CD14-positive monocyte (primary cell): ENCODE measurements around the gene PDE11A. TPM values are rescaled to one million over a fixed set of nuclear protein-coding genes. Genes with fewer than 3 reads are reported as not detected.

Experiments used
- DNase-seq, 3 donors: peaks; one replicate each; pipeline ENCODE4 v3.0.0-alpha.2; 2011 to 2022
- H2AFZ ChIP-seq: 2 replicates; pipeline ENCODE4 v1.6.0; 2012; ENCODE audit warnings: mild to moderate bottlenecking, low read depth, low read length, inconsistent platforms; ENCODE audit not compliant: insufficient read depth, poor library complexity, severe bottlenecking
- H3K27ac ChIP-seq, 2 donors: 1 replicate in 1 of 2; 2 replicates in 1 of 2; pipeline ENCODE4 v1.5.1; 2012 to 2013; ENCODE audit warnings: low read length in 2 of 2, control low read depth in 1 of 2, inconsistent platforms in 1 of 2, low read depth in 1 of 2, mild to moderate bottlenecking in 1 of 2
- H3K27me3 ChIP-seq, 2 donors: one replicate each; pipeline versions ENCODE4 v1.6.0 to v1.6.1; 2011 to 2013; ENCODE audit warnings: low read length in 2 of 2; ENCODE audit not compliant: control insufficient read depth in 2 of 2, insufficient read depth in 2 of 2
- H3K36me3 ChIP-seq, 2 donors: replicated peaks in 1 of 2; 1 replicate in 1 of 2; 2 replicates in 1 of 2; pipeline versions ENCODE4 v1.5.1 to v1.6.1; 2012 to 2013; ENCODE audit warnings: low read length in 2 of 2, control low read depth in 1 of 2, inconsistent platforms in 1 of 2, mild to moderate bottlenecking in 1 of 2; ENCODE audit not compliant: insufficient read depth in 2 of 2, control insufficient read depth in 1 of 2
- H3K4me1 ChIP-seq, 2 donors: 1 replicate in 1 of 2; 2 replicates in 1 of 2; pipeline versions ENCODE4 v1.5.1 to v1.6.1; 2012 to 2013; ENCODE audit warnings: low read length in 2 of 2, control low read depth in 1 of 2, inconsistent platforms in 1 of 2, mild to moderate bottlenecking in 1 of 2, moderate library complexity in 1 of 2; ENCODE audit not compliant: insufficient read depth in 2 of 2, control insufficient read depth in 1 of 2
- H3K4me2 ChIP-seq: replicated peaks from 2 replicates; pipeline ENCODE3; 2012; ENCODE audit warnings: low read length, moderate library complexity, mild to moderate bottlenecking; ENCODE audit not compliant: poor library complexity, severe bottlenecking; ENCODE audit errors: extremely low read depth
- H3K4me3 ChIP-seq, 3 experiments: fragments of 200-600 bp in 1 of 3; sonication (generic) in 1 of 3; replicated peaks in 1 of 3; 1 replicate in 2 of 3; 2 replicates in 1 of 3; pipeline ENCODE4 v1.5.1; 2011 to 2013; ENCODE audit warnings: low read length in 3 of 3, mild to moderate bottlenecking in 3 of 3, control low read depth in 2 of 3, low read depth in 2 of 3, inconsistent platforms in 1 of 3, moderate library complexity in 1 of 3
- H3K79me2 ChIP-seq: 2 replicates; pipeline ENCODE4 v1.6.0; 2012; ENCODE audit warnings: mild to moderate bottlenecking, control low read depth, inconsistent platforms, low read length, moderate library complexity; ENCODE audit not compliant: insufficient read depth
- H3K9ac ChIP-seq: 2 replicates; pipeline ENCODE4 v1.6.0; 2017; ENCODE audit warnings: low read length, mild to moderate bottlenecking; ENCODE audit not compliant: insufficient read depth, poor library complexity, severe bottlenecking
- H3K9me3 ChIP-seq, 2 donors: replicated peaks in 1 of 2; 1 replicate in 1 of 2; 2 replicates in 1 of 2; pipeline versions ENCODE4 v1.5.1 to v1.6.1; 2012 to 2013; ENCODE audit warnings: low read length in 2 of 2, control low read depth in 1 of 2; ENCODE audit not compliant: control insufficient read depth in 1 of 2, insufficient read depth in 1 of 2
- H4K20me1 ChIP-seq: 2 replicates; pipeline ENCODE4 v1.6.0; 2012; ENCODE audit warnings: mild to moderate bottlenecking, low read length, control low read depth, moderate library complexity; ENCODE audit not compliant: insufficient read depth
- H3K27ac Mint-ChIP-seq, 7 donors: one replicate each; pipeline ENCODE4 v1.8.0; 2020; ENCODE audit warnings: mild to moderate bottlenecking in 7 of 7, mixed read lengths in 7 of 7, moderate library complexity in 6 of 7, inconsistent platforms in 2 of 7
- H3K27me3 Mint-ChIP-seq, 3 donors: one replicate each; pipeline ENCODE4 v1.8.0; 2021 to 2022; ENCODE audit warnings: low read depth in 3 of 3, mild to moderate bottlenecking in 3 of 3, mixed read lengths in 3 of 3, moderate library complexity in 3 of 3, inconsistent platforms in 1 of 3
- H3K36me3 Mint-ChIP-seq, 2 donors: one replicate each; pipeline ENCODE4 v1.8.0; 2020; ENCODE audit warnings: mixed read lengths in 2 of 2, inconsistent platforms in 1 of 2, mild to moderate bottlenecking in 1 of 2
- H3K4me1 Mint-ChIP-seq: one replicate; pipeline ENCODE4 v1.8.0; 2020; ENCODE audit warnings: mild to moderate bottlenecking, mixed read lengths
- H3K4me3 Mint-ChIP-seq, 2 donors: one replicate each; pipeline ENCODE4 v1.8.0; 2020; ENCODE audit warnings: mild to moderate bottlenecking in 2 of 2, mixed read lengths in 2 of 2, moderate library complexity in 1 of 2
- H3K9me3 Mint-ChIP-seq, 7 donors: one replicate each; pipeline ENCODE4 v1.8.0; 2020 to 2022; ENCODE audit warnings: mixed read lengths in 7 of 7, mild to moderate bottlenecking in 6 of 7, moderate library complexity in 6 of 7, inconsistent platforms in 2 of 7
- CTCF ChIP-seq: fragments of 200-600 bp; IDR thresholded peaks from one replicate; pipeline ENCODE4 v1.8.0; 2022; ENCODE audit warnings: antibody characterized with exemption, mild to moderate bottlenecking
- WGBS: methylation state at CpG from one replicate; pipeline ENCODE4 v1.1.5; 2013; ENCODE audit warnings: missing lambda C conversion rate; ENCODE audit not compliant: insufficient coverage; 5-methylcytosine and 5-hydroxymethylcytosine counted together
- intact Hi-C, 2 donors: fragments of 100-400 bp; cut with micrococcal nuclease; formaldehyde crosslinking; loops; one replicate each; pipeline versions ENCODE4 v1.15.0 to v1.15.1; 2023
- polyA plus RNA-seq, 3 donors: library from polyadenylated mRNA; depleted of rRNA in 1 of 3; unstranded in 2 of 3; stranded (reverse) in 1 of 3; fragments of 300-500 nt in 2 of 3; fragments of >200 nt in 1 of 3; fragmentation: Illumina TruSeq in 2 of 3; gene quantifications; 1 replicate in 2 of 3; 2 replicates in 1 of 3; pipeline ENCODE4 v1.2.3, GENCODE V29; 2012 to 2021

Gene PDE11A
- polyA plus RNA-seq, 3 donors = not detected

DNA sequence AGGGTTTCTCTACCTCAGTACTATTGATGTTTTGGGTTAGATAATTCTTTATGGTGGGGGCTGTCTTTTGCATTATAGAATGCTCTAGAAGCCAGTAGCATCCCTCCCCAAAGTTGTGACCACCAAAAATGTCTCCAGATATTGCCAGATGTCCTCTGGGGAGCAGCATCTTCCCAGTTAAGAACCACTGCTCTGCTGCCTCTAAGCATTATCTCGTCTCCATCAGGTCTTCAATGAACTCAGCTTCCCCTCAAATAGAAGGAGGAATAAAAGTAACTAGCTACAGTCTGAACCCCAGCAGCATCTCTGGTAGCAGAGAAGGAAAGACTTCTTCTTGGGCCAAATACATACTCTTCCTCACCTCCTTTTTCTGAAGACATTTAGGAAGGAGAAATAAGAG is 435.9 kb downstream of the PDE11A start:
- WGBS = no CpG with 5 or more reads among the region's 1 CpG
- no peaks in the 10 kb centered on the region for H3K4me1 ChIP-seq
- H3K4me3 ChIP-seq = no peak overlapping the region
- H3K27me3 Mint-ChIP-seq = peaks cover 0 to 3% (median 1%) of the 10 kb centered on the region in 3 donors
- no peaks in the 10 kb centered on the region for H4K20me1 ChIP-seq
- no peaks in the 10 kb centered on the region for H3K4me1 Mint-ChIP-seq
- H3K4me3 Mint-ChIP-seq = no peak overlapping the region
- TF ChIP-seq CTCF = no peak
- no peaks in the 10 kb centered on the region for H3K9me3 ChIP-seq
- no peaks in the 10 kb centered on the region for H3K36me3 Mint-ChIP-seq
- no peak overlapping the region for H3K27ac Mint-ChIP-seq
- no peak overlapping the region for H3K27ac ChIP-seq
- H3K9ac ChIP-seq = no peak overlapping the region
- H3K4me2 ChIP-seq = no peak overlapping the region
- no peak overlapping the region for H2AFZ ChIP-seq
- H3K27me3 ChIP-seq = no peaks in the 10 kb centered on the region
- no peaks in the 10 kb centered on the region for H3K79me2 ChIP-seq
- DNase-seq = no peak
- peaks cover 0 to 6% (median 0%) of the 10 kb centered on the region in 7 donors for H3K9me3 Mint-ChIP-seq
- no peaks in the 10 kb centered on the region for H3K36me3 ChIP-seq
- intact Hi-C loops = no loop called here

DNA sequence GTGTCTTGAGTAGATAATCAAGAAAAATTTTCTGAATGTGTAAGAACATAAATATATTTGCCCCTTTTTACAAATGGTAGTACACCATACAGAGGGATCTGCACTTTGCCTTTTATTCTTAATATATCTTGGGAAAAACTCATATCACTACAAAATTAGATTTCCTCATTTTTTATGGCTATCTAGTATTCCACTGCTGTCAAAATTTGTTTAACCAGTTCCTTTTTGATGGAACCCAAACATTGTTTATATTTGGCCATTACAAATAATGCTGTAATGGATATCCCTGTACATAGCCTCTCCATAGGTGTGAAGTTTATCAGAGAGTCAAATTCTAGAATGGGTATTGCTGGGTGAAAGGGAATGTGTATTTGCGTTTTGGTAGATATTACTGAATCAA is 436.9 kb downstream of the PDE11A start:
- Histone ChIP-seq H3K79me2 (no peaks in the 10 kb centered on the region), H3K4me3 (no peak overlapping the region), H3K36me3 (no peaks in the 10 kb centered on the region), H4K20me1 (no peaks in the 10 kb centered on the region), H2AFZ (no peak overlapping the region), H3K4me2 (no peak overlapping the region), H3K27ac (no peak overlapping the region), H3K27me3 (no peaks in the 10 kb centered on the region), H3K4me1 (no peaks in the 10 kb centered on the region), H3K9ac (no peak overlapping the region), H3K9me3 (no peaks in the 10 kb centered on the region)
- no peak for TF ChIP-seq CTCF
- H3K27ac Mint-ChIP-seq = no peak overlapping the region
- no peaks in the 10 kb centered on the region for H3K36me3 Mint-ChIP-seq
- DNase-seq = no peak
- no peaks in the 10 kb centered on the region for H3K4me1 Mint-ChIP-seq
- WGBS = no CpG with 5 or more reads among the region's 1 CpG
- intact Hi-C loops = no loop called here
- H3K9me3 Mint-ChIP-seq = peaks cover 0 to 6% (median 0%) of the 10 kb centered on the region in 7 donors
- no peak overlapping the region for H3K4me3 Mint-ChIP-seq
- H3K27me3 Mint-ChIP-seq = peaks cover 0 to 3% (median 1%) of the 10 kb centered on the region in 3 donors
